ENCODE measurements around the gene MAP3K14.

MAP3K14 gene

DNA sequence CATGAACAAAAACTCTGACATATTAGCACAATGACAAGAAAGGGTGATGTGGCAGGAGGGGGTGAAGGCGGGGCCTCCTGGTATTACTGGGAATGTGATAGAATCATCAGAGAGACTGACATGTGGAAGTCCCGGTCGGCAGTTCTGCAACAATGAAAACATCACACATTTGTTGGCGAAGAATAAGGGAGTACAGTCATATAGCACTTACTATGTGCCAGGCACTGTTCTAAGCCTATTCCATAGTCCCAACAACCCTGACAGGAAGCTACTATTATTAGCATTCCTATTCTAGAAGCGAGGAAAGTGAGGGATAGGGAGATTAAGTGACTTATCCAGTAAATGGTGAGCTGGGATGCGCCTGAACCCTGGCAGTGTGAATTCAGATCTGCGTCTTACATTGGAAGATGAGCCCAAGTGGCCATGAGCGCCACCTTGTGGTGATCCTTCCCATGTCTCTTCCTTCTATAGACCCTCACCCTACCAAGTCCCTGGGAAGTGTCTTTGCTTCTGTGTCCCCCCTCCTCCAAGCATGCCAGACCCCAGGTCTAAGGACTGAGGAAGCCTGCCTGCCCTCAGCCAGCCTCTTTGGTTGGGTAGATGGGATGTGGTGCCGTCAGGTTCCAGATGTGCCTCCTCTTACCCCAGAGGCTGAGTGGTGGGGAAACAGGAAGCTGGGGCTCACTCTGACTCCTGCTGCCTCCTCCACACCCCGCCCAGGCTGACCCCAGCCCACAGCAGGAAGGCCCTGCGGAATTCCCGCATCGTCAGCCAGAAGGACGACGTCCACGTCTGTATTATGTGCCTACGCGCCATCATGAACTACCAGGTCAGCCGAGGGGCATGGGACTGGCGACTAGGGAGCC, 81.2 kb downstream of the MAP3K14 start:
- peak; percentile 84 for DNase-seq (ENCODE audit: low spot score)

DNA sequence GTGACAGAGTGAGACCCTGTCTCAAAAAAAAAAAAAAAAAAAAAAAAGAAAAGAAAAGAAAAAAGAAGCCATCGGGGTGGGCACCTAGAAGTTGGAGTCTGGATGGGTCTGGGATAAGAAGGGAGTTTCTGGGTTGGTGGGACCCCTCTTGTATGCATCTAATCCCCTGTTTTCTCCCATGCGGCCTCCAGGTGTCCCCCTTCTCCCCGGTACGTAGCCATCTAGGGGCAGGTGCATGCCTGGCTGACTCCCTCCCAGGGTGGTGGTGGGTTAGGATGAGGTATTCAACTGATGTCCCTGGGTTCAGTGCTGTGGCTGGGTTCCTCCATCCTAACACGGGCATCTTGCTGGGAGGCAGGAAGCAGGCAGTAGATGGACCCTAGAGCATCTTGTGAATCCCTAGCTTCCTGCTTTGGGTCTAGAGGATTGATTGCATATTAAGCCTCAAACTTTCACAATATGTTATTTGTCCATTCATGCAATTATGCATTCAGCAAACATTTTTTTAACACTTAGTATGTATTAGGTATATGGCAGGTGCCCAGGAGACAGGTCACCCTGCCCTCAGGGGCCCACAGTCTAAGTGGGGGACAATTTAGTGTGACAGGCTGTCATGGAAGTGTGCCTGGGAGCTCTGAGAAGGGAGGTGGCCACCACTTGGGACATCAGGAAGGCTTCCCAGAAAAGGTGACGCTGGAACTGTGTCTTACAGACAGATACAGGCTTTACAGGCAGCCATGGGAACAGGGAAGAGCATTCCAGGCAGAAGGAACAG, 82.0 kb downstream of the MAP3K14 start:
- no peak for DNase-seq (ENCODE audit: low spot score)

DNA sequence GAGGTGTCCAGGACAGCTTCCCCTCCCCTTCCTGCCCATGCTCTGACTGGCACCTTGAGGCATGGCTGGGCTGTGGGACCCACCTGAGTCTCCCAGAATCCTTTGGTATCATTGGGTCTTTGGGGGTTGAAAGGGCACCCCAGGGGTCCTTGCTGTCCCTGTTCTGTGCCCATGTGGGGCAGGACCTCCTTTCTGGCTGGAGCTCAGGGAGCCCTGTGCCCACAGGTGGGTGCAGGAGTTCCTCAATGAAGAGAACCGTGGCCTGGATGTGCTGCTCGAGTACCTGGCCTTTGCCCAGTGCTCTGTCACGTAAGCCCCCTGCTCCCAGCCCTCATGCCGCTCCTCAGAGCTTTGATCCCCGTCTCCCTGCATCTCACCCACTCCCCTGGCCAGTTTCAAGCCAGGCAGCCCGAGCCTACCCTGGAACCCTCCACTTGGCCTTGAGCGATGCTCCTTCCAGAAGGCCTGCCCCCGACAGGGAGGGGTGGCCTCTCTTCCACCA, 83.3 kb downstream of the MAP3K14 start:
- no peak for DNase-seq (ENCODE audit: low spot score)

DNA sequence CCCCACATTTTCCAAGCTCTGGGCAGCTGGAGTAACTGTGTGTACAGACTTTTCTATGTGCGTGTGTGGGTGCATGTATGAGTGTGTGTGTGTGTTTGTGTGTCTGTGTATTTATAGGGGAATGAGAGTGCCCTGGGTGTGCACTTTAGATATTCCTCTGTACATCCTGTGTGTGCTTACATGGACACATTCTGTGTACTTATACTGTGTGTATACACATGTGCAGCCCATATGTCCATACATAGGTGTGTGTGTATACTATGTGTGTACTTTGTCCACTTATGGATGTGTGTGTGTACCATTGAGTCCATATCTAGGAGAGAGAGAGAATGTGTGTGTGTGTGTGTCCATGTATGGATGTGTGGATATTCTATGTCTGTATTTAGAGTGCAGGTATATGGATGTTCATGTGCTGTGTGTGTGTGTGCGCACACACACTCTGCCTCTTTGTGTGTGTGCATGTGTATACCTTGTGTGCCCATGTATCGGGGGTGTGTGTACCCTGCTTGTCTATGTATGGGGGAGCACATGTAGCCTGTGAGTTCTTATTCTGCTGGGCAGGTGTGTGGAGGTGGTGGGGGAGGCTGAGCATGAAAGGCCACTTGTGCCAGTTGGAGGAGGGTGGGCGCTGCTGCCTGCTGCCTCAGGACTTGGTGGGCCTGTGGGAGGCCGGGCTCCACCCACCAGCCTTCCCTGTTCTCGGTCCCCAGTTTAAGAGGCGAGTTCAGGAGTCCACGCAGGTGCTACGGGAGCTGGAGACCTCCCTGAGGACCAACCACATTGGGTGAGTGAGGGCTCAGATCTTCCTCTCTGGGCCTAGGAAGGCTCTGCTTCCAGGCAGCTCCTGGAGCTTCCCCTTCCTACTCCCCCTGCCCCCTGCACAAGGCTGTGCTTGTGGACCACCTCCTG, 84.1 kb downstream of the MAP3K14 start:
- DNase-seq (ENCODE audit: low spot score), result no peak

DNA sequence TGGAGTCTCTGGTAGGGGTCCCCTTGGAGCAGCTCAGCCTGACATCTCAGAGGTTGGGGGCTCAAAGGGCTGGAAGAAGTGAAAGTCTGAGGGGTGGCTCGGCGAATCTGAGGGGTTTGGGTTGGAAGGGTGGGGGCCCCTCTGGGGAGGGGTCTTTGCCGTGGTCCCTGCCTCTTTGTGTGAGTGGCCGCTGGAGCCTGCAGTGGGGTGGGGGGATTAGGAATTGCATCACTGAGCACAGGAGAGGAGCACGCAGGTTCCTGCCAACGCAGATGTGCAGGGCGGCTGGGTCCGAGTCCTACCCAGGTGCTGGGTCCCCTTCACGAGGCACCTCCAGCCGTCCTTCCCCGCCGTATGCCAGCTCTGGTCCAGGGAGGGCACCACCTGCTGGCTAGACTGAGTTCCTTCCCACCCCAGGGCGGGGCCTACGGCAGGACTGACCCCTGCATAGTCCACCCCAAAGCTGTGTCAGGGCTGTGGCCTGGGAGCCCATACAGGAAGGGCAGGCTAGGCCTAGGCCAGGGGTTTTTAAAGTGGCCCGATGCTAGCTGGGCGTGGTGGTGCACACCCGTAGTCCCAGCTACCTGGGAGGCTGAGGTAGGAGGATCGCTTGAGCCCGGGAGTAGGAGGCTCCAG, 85.2 kb downstream of the MAP3K14 start:
- no peak for DNase-seq (ENCODE audit: low spot score)

DNA sequence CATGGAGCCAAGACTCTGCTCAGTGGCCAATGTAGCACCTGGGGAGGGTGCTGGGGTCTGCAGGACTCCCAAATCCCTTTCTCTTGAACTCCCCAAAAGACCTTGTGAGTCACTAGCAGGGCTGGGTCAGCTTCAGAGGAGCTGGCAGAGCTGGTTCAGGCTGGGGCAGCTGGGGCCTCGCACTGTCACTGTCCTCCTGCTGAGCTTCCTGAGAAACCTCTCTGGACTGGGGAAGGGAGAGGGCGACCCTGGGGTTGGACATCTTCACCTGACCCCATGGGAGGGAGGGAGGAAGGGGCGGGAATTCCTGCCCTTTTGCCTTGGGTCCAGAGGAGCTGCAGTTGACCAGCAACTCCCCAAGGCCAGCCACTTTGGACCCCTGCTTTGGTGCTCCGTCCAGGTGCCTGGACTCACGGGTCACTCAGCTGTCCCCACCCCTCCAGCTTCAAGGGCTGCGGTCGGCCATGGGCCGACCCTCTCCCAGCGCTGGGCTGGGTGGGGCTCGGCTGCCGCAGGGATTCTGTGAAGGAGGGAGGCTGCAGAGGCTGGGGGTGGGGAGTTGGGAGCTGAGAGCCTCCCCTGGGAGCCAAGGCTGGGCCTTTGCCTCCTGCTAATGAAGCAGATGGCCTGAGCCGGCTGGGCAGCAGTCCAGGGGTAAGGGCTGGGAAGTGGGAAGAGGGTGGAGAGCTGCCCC, 85.9 kb downstream of the MAP3K14 start:
- DNase-seq (ENCODE audit: low spot score), result peak; percentile 55

DNA sequence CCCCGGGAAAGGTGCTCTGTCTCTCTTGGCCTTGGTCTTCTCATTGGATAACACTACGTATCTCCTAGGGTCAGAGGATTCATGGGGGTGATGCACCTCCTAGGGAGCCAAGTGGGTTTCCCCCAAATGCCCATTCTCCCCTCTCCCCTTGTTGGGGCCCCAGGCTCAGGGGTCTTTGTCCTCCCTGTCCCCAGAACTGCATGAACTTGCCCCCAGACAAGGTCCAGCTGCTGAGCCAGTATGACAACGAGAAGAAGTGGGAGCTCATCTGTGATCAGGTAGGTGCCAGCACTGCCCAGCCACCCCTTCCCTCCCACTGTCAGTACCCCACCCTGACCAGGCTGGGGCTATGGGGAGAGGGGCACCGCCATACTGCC, 86.4 kb downstream of the MAP3K14 start:
- DNase-seq (ENCODE audit: low spot score), result no peak

DNA sequence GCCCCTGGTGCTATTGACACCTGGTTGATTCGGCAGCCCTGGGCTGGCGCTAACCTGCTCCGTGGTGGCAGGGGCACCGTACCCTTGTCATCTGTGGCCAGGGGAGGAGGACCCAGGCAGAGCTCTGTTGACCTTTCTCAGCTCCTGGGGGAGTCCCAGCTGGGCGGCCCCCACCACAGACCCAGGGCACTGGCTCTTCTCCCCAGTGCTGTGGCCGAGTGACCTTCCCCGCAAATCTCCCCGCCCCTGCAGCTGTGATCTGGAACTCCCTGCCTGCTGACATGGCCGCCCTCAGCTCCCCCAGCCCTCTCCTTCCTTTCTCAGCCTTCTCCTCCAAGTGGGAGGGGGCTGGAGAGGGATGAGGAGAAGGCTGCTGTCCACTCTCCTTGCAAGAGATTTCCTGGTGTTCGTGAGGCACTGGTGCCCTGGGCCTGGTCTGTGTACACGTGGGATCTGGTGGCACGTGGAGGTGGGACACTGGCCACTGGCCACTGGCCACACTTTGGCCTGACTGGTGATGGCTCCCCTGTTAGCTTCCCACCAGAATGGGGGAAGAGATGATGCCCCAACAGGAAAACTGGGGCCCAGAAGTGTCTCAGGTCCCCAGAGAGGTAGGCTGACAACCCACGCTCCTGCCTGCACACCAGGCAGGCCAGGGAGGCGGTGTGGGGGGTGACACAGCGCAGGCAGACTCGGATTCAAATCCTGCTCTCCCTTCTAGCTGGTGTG, 87.0 kb downstream of the MAP3K14 start:
- DNase-seq (ENCODE audit: low spot score), result no peak

DNA sequence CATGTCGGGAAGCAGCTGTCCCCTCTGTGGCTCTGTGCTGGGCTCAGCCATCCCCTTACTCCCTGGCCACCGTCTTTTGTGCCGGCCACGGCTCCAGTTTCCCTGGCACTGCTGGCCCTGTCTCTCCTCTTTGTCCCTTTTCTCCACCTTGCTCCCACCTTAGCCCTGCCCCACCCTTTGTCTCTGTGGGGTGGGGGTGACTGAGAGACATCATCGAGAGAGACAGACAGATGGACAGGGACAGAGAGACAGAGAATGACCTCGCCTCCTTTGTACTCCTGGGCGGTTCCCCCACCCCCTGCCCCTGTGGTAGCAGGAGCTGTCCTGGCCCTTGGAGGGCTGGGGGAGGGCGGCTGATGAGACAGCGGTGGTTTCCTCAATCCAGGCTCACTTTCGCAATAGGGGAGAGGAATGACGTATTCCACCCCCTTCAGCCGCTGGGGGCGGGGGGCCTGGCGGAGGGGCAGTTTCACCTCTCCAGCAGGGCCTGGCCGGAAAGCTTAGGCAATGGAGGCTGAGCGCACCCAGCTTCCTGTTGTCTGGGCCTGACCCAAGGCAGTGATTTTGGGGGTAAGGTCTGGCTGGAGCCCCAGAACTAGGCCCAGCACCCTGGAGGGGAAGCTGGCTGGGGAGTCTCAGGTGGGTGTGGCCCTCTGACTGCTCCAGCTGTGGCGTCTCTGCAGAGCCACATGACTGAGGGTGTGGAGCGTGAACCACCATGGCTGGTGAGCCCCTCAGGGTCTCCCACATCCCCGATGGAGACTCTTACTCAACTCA, 87.9 kb downstream of the MAP3K14 start:
- DNase-seq (ENCODE audit: low spot score), result peak; percentile 96

DNA sequence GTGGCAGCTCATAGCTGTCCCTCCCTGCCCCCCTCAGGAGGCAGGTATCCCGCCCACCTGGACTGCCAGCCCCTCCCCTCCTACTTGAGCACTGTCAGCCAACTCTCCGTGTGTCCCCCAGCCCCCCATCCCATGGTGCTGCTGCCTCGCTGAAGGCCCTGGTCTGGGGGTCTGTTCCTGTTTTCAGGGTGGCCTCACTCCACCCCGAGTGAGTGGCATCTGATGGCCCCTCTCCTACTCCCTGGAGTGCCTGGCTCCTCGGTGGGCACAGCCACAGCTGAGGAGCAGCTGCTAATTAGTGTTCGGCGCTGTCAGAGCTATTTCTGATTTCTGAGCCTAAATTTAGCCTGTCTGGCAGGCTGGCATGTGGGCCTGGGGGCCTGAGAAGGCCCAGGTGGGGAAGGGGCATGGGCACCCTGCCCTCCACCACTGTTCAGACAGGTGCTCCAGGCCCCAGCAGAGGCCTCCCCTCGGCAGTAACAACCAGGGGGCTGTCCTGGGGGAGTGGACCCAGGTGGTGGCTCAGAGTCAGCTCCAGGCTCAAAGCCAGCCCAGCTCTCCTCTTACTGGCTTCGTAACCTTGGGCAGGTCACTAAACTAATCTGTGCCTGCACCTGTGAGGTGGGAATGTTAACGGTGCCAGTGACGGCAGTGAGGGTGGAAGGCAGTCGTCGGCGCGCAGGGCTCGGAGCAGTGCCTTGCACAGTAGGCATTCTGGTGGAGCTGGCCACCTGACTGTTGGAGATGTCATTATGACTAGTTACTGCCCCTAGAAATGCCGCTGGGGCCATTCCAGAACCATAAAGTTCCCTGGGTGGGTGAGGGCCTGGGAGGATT, 88.7 kb downstream of the MAP3K14 start:
- DNase-seq (ENCODE audit: low spot score), result no peak

DNA sequence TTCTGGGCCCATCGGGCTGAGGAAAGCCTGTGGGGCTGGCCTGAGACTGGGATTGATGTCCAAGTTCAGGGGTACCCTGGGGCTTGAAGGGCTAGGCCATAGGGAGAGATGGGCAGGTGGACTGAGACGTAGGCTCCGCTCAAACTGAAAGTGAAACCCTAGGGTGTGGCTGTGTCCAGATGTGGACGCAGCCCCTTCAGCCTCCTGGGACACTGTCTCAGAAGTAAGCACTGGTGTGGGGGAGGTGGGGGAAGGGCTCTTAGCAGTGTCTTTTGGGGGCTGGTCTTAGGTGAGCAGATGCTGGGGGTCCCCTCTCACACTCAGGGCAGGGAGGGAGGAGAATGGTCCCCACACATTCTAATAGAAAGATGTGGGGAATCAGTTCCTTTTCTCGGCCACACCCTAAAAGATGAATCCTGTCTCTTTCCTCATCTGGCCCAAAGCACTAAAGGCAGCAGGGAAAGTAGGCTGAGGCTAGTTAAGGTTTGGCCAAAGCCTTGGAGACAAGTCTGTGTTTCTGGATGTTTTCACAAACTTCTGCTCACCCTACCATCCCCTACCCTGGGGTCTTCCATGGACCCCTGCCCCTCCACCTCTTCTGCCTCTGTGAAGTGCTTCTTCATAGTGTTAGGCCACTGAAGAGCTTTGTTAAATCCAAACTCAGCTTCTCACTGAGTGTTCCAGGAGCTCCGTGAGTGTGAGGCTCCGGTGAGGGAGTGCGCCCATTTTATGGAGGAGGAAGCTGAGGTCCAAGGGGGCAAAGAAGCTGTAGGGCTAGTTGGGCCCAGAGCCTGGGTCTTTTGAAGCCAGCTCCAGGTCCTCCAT, 89.5 kb downstream of the MAP3K14 start:
- DNase-seq (ENCODE audit: low spot score), result no peak

DNA sequence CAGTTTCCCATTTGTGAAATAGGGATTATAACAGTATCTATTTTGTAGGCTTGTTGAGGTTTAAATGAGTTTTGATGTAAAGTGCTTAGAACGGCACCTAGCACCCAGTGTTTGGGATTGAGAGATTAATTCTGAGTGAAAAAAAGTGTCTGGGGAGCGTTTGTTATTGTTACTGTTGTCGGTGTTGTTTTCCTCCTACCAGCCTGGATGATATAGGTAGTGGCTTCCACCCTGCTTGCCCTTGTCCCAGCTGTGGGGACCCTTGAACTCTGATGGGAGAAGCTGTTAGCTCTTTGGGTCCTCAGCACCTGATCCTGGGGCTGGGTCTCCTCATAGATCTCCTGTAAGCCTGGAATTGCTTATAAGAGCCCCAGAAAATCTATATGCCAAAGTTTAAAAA, 90.2 kb downstream of the MAP3K14 start:
- DNase-seq (ENCODE audit: low spot score), result no peak

DNA sequence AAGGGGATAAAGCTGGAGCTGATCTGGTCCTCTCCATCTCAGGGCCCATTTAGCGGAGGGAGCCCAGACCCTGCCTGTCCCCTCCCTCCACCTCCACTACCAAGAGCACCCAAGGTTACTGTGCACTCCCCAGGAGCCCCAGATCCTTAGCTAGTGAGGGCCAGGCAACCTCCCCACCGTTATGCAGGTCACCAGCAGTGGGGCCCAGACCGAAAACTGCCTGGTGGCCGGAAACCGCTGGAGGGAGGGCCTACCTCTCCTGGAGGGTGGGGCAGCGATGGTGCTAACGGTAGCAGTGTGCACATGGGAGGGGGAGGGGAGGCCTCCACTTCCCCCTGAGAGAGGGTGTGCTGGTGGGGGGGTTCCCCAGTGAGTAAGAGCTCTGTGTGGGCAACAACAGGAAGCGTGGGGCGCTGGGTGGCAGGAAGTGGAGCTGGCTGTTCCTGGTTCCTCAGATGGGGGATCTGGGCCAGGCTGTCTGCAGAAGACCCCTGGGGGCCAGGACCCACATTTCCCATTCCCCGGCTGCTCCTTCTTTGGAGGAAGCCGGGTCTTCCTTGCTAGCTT, 90.8 kb downstream of the MAP3K14 start:
- no peak for DNase-seq (ENCODE audit: low spot score)

DNA sequence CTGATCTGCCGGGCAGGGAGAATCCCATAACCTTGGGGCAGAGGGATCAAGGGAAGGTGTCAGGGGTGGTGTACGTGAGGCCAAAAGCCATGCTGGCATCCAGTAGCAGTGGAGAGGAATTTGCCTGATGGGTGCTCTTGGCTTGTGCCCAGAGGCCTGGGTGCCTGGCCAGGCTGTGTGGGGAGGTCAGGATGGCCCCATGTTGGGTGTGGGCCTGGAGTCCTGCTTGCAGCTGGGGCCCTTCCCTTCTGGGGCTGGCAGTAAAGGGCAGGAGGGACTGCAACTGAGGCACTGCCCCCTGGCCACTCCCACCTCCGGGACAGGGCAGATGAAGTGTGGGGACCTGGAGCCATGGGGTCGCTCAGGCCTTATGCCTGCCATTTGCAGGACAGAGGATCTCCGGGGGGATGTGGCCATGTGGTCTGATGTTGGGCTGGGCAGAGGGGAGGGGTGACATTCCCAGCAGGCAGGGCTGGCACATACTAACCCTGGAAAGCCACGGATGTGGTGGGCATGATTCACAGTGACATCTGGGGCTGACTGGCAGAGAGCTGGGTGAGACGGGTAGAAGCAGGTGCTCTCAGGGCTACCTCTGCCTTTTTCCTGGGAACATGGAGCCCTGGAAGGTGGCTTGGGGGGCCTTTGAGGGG, 91.6 kb downstream of the MAP3K14 start:
- DNase-seq (ENCODE audit: low spot score), result no peak

DNA sequence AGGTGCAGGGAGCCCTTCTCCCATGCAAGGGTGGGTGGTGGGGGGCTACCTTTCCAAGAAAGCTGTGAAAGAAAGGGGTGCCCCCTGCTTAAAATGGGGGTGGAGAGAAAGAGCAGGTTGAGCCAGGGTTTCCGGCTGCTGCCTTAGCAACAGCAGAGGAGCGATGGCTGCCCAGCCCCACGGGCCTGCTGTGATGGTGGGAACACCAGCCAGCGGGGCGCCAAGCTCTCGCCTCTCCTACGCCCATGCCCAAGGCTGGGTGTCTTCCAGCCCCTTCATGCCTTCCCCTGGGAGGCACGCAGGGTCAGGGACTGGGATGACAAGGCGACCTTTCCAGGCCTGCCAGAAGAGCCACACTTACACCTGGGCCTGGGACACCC, 92.2 kb downstream of the MAP3K14 start:
- DNase-seq (ENCODE audit: low spot score), result no peak

DNA sequence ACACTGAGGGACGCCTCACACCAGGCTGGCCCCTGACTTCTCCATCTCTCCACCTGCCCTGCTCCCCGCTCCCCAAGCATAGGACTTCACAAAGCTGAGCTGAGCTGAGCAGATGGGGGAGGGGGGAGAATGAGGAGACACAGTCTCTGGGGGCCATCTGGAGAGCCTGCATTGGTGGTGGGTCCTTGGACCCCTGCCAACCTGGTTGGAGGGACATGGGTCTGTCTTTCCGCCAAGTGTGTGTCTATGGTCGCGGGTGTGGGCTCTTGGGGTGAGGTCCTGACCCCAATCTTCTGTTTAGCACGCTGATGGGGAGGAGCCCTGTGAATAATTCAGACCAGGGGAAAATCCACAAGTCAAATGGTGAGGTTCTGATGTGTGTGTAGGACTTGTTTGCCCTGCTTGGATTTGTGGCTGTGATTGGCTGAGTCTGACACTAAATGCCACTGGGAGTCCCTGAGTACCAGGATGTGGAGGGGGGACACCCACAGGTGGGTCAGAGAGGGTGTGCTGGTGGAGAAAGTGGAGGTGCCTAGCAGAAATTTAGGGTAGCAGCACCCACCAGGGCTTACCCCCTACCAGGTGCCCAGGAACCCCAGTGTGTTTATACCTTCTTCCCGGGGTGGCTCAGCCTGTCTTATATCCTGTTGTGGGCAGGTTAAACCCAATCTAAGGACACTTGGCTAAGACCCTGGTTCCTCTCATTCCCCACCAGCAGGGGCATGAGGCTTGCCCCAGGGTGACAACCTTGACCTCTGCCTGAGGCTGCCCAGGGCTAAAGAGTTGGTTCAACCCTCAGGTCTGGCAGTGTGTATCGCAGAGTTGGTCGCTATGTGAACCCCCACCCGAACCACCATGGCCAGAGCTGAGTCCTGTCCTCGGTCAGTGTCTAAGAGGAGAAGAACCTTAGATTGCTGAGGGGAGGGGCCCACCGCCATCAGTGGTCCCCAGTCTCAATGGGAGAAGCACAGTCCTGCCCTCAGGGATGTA, 93.0 kb downstream of the MAP3K14 start:
- DNase-seq (ENCODE audit: low spot score), result no peak
